ENCODE data around the gene NR4A2. TPM values are rescaled to one million over a fixed set of nuclear protein-coding genes. Genes with fewer than 3 reads are reported as not detected.

NR4A2 gene
- total RNA-seq, 1 donor: 83.3 TPM

- Histone ChIP-seq H3K4me3 (ENCODE audit: low read length) (peak overlapping the region; percentile 83), H3K27me3 (ENCODE audit: insufficient read depth, low read length) (peaks cover 53% of the 10 kb centered on the region), H3K9me3 (ENCODE audit: low read depth, low read length) (no peaks in the 10 kb centered on the region), H3K4me1 (ENCODE audit: insufficient read depth, low read length) (peaks cover 56% of the 10 kb centered on the region)
These were observed 793 bp downstream of the NR4A2 start for GRCh38 chr2:156331572-156332283.

GRCh38 chr2:156329927-156330726, 2.4 kb downstream of the NR4A2 start:
- no peaks in the 10 kb centered on the region for H3K9me3 ChIP-seq (ENCODE audit: low read depth, low read length)
- H3K4me1 ChIP-seq (ENCODE audit: insufficient read depth, low read length): peaks cover 52% of the 10 kb centered on the region
- peaks cover 69% of the 10 kb centered on the region for H3K27me3 ChIP-seq (ENCODE audit: insufficient read depth, low read length)
- no peak overlapping the region for H3K4me3 ChIP-seq (ENCODE audit: low read length)

- Histone ChIP-seq H3K4me1 (ENCODE audit: insufficient read depth, low read length) (peaks cover 47% of the 10 kb centered on the region), H3K9me3 (ENCODE audit: low read depth, low read length) (no peaks in the 10 kb centered on the region), H3K27me3 (ENCODE audit: insufficient read depth, low read length) (peaks cover 77% of the 10 kb centered on the region), H3K4me3 (ENCODE audit: low read length) (no peak overlapping the region)
These were observed 3.2 kb downstream of the NR4A2 start for GRCh38 chr2:156329031-156329926.

GRCh38 chr2:156327835-156328695, 4.5 kb downstream of the NR4A2 start:
- H3K9me3 ChIP-seq (ENCODE audit: low read depth, low read length): no peaks in the 10 kb centered on the region
- H3K27me3 ChIP-seq (ENCODE audit: insufficient read depth, low read length): peaks cover 90% of the 10 kb centered on the region
- peaks cover 41% of the 10 kb centered on the region for H3K4me1 ChIP-seq (ENCODE audit: insufficient read depth, low read length)
- H3K4me3 ChIP-seq (ENCODE audit: low read length): no peak overlapping the region

GRCh38 chr2:156326526-156327095, 5.9 kb downstream of the NR4A2 start:
- Histone ChIP-seq H3K4me1 (ENCODE audit: insufficient read depth, low read length) (peaks cover 44% of the 10 kb centered on the region), H3K4me3 (ENCODE audit: low read length) (no peak overlapping the region), H3K27me3 (ENCODE audit: insufficient read depth, low read length) (peaks cover 100% of the 10 kb centered on the region), H3K9me3 (ENCODE audit: low read depth, low read length) (no peaks in the 10 kb centered on the region)

- H3K4me3 ChIP-seq (ENCODE audit: low read length): no peak overlapping the region
These were observed 6.6 kb downstream of the NR4A2 start for GRCh38 chr2:156325688-156326525.

GRCh38 chr2:156323754-156324153, 8.8 kb downstream of the NR4A2 start:
- Histone ChIP-seq H3K4me3 (ENCODE audit: low read length) (no peak overlapping the region), H3K27me3 (ENCODE audit: insufficient read depth, low read length) (peaks cover 99% of the 10 kb centered on the region), H3K9me3 (ENCODE audit: low read depth, low read length) (no peaks in the 10 kb centered on the region), H3K4me1 (ENCODE audit: insufficient read depth, low read length) (peaks cover 41% of the 10 kb centered on the region)

More at GRCh38 chr2:156325688-156326525, 6.6 kb downstream of the NR4A2 start:
- H3K9me3 ChIP-seq (ENCODE audit: low read depth, low read length): no peaks in the 10 kb centered on the region
- H3K4me1 ChIP-seq (ENCODE audit: insufficient read depth, low read length): peaks cover 45% of the 10 kb centered on the region
- H3K27me3 ChIP-seq (ENCODE audit: insufficient read depth, low read length): peaks cover 100% of the 10 kb centered on the region

- H3K4me1 ChIP-seq (ENCODE audit: insufficient read depth, low read length): peaks cover 35% of the 10 kb centered on the region
- H3K27me3 ChIP-seq (ENCODE audit: insufficient read depth, low read length): peaks cover 99% of the 10 kb centered on the region
- no peak overlapping the region for H3K4me3 ChIP-seq (ENCODE audit: low read length)
- no peaks in the 10 kb centered on the region for H3K9me3 ChIP-seq (ENCODE audit: low read depth, low read length)
These were observed 9.8 kb downstream of the NR4A2 start for GRCh38 chr2:156322686-156323231.

- H3K4me3 ChIP-seq (ENCODE audit: low read length): no peak overlapping the region
- H3K9me3 ChIP-seq (ENCODE audit: low read depth, low read length): no peaks in the 10 kb centered on the region
- peaks cover 99% of the 10 kb centered on the region for H3K27me3 ChIP-seq (ENCODE audit: insufficient read depth, low read length)
- H3K4me1 ChIP-seq (ENCODE audit: insufficient read depth, low read length): peaks cover 35% of the 10 kb centered on the region
These were observed 10.4 kb downstream of the NR4A2 start for GRCh38 chr2:156322051-156322685.

- Histone ChIP-seq H3K27me3 (ENCODE audit: insufficient read depth, low read length) (peaks cover 99% of the 10 kb centered on the region), H3K4me1 (ENCODE audit: insufficient read depth, low read length) (peaks cover 35% of the 10 kb centered on the region), H3K9me3 (ENCODE audit: low read depth, low read length) (no peaks in the 10 kb centered on the region), H3K4me3 (ENCODE audit: low read length) (no peak overlapping the region)
These were observed 11.1 kb downstream of the NR4A2 start for GRCh38 chr2:156321243-156321904.

GRCh38 chr2:156320486-156321098, 11.9 kb downstream of the NR4A2 start:
- Histone ChIP-seq H3K4me1 (ENCODE audit: insufficient read depth, low read length) (peaks cover 35% of the 10 kb centered on the region), H3K4me3 (ENCODE audit: low read length) (no peak overlapping the region), H3K27me3 (ENCODE audit: insufficient read depth, low read length) (peaks cover 99% of the 10 kb centered on the region), H3K9me3 (ENCODE audit: low read depth, low read length) (no peaks in the 10 kb centered on the region)
